ENCODE data around the gene CD302. TPM values are rescaled to one million over a fixed set of nuclear protein-coding genes. Genes with fewer than 3 reads are reported as not detected.
A peak's percentile ranks its signal among the peaks of the same experiment; 100 is the strongest.
"Not testable (repeated sequence)": the region's sequence is repeated elsewhere in the genome, so short reads cannot be mapped to it uniquely, and the experiment has no call there.

The CD302 gene
- polyA plus RNA-seq, 1 donor from 2014 or later, result 0.11 TPM

- Mint-ChIP-seq H3K36me3 (peaks cover 10% of the 10 kb centered on the region), H3K27ac (no peak overlapping the region), H3K9me3 (no peaks in the 10 kb centered on the region), H3K27me3 (no peaks in the 10 kb centered on the region), H3K4me1 (peaks cover 0 to 10% (median 0%) of the 10 kb centered on the region in 3 donors), H3K4me3 (no peak overlapping the region)
Measured at GRCh38 chr2:159748089-159748488, 49.9 kb downstream of the CD302 start.

- H3K36me3 Mint-ChIP-seq, result peaks cover 10% of the 10 kb centered on the region
- not testable (repeated sequence) for H3K4me3 Mint-ChIP-seq, H3K4me1 Mint-ChIP-seq, H3K9me3 Mint-ChIP-seq, H3K27me3 Mint-ChIP-seq, H3K27ac Mint-ChIP-seq
Measured at GRCh38 chr2:159745237-159745636, 52.8 kb downstream of the CD302 start.

GRCh38 chr2:159744363-159744762 is 53.6 kb downstream of the CD302 start:
- Mint-ChIP-seq H3K27me3 (no peaks in the 10 kb centered on the region), H3K36me3 (peaks cover 10% of the 10 kb centered on the region), H3K4me1 (peaks cover under 1 to 11% (median 6%) of the 10 kb centered on the region in 3 donors), H3K9me3 (no peaks in the 10 kb centered on the region), H3K27ac (no peak overlapping the region), H3K4me3 (no peak overlapping the region)

- Mint-ChIP-seq H3K36me3 (peaks cover 9% of the 10 kb centered on the region), H3K9me3 (no peaks in the 10 kb centered on the region), H3K4me1 (peaks cover 2 to 15% (median 6%) of the 10 kb centered on the region in 3 donors), H3K27ac (peak overlapping the region in 1 of 3 donors; percentile 24), H3K27me3 (no peaks in the 10 kb centered on the region), H3K4me3 (no peak overlapping the region)
Measured at GRCh38 chr2:159742846-159743245, 55.2 kb downstream of the CD302 start.

GRCh38 chr2:159738509-159739390 is 59.3 kb downstream of the CD302 start:
- peak overlapping the region in 1 of 3 donors; percentile 83 for H3K27ac Mint-ChIP-seq
- peaks cover 6 to 15% (median 10%) of the 10 kb centered on the region in 3 donors for H3K4me1 Mint-ChIP-seq
- peaks cover 15% of the 10 kb centered on the region for H3K36me3 Mint-ChIP-seq
- no peak overlapping the region for H3K4me3 Mint-ChIP-seq
- H3K27me3 Mint-ChIP-seq, result no peaks in the 10 kb centered on the region
- peaks cover 0 to 1% (median 0%) of the 10 kb centered on the region in 3 donors for H3K9me3 Mint-ChIP-seq

- peaks cover 0 to 1% (median 0%) of the 10 kb centered on the region in 3 donors for H3K9me3 Mint-ChIP-seq
- peak overlapping the region in 2 of 3 donors; percentile 31 to 83 for H3K27ac Mint-ChIP-seq
- peaks cover 13% of the 10 kb centered on the region for H3K36me3 Mint-ChIP-seq
- H3K27me3 Mint-ChIP-seq, result no peaks in the 10 kb centered on the region
- no peak overlapping the region for H3K4me3 Mint-ChIP-seq
- H3K4me1 Mint-ChIP-seq, result peaks cover 6 to 12% (median 12%) of the 10 kb centered on the region in 3 donors
Measured at GRCh38 chr2:159737917-159738296, 60.1 kb downstream of the CD302 start.

GRCh38 chr2:159737292-159737916 is 60.6 kb downstream of the CD302 start:
- peaks cover 0 to 1% (median 0%) of the 10 kb centered on the region in 3 donors for H3K9me3 Mint-ChIP-seq
- peaks cover 13% of the 10 kb centered on the region for H3K36me3 Mint-ChIP-seq
- peaks cover 6 to 12% (median 11%) of the 10 kb centered on the region in 3 donors for H3K4me1 Mint-ChIP-seq
- peak overlapping the region in 1 of 3 donors; percentile 83 for H3K27ac Mint-ChIP-seq
- no peaks in the 10 kb centered on the region for H3K27me3 Mint-ChIP-seq
- H3K4me3 Mint-ChIP-seq, result no peak overlapping the region

GRCh38 chr2:159736048-159736447 is 62.0 kb downstream of the CD302 start:
- Mint-ChIP-seq H3K9me3 (peaks cover 0 to 1% (median 0%) of the 10 kb centered on the region in 3 donors), H3K36me3 (peaks cover 13% of the 10 kb centered on the region), H3K27ac (peak overlapping the region in 1 of 3 donors; percentile 55), H3K4me3 (no peak overlapping the region), H3K27me3 (no peaks in the 10 kb centered on the region), H3K4me1 (peaks cover 4 to 12% (median 11%) of the 10 kb centered on the region in 3 donors)

- Mint-ChIP-seq H3K4me1 (peaks cover 4 to 12% (median 11%) of the 10 kb centered on the region in 3 donors), H3K9me3 (peaks cover 0 to 1% (median 0%) of the 10 kb centered on the region in 3 donors), H3K36me3 (peaks cover 13% of the 10 kb centered on the region), H3K27me3 (no peaks in the 10 kb centered on the region), H3K27ac (peak overlapping the region in 1 of 3 donors; percentile 55), H3K4me3 (no peak overlapping the region)
Measured at GRCh38 chr2:159735648-159736047, 62.4 kb downstream of the CD302 start.

- H3K4me1 Mint-ChIP-seq, result peaks cover 12 to 31% (median 31%) of the 10 kb centered on the region in 3 donors
- no peaks in the 10 kb centered on the region for H3K27me3 Mint-ChIP-seq
- peaks cover 10% of the 10 kb centered on the region for H3K36me3 Mint-ChIP-seq
- H3K9me3 Mint-ChIP-seq, result peaks cover 0 to 6% (median 0%) of the 10 kb centered on the region in 3 donors
- no peak overlapping the region for H3K4me3 Mint-ChIP-seq
- H3K27ac Mint-ChIP-seq, result peak overlapping the region in 1 of 3 donors; percentile 83
Measured at GRCh38 chr2:159728629-159729028, 69.4 kb downstream of the CD302 start.

- H3K4me1 Mint-ChIP-seq, result peaks cover 38 to 57% (median 51%) of the 10 kb centered on the region in 3 donors
- H3K9me3 Mint-ChIP-seq, result peaks cover 0 to 6% (median 0%) of the 10 kb centered on the region in 3 donors
- peaks cover 10% of the 10 kb centered on the region for H3K36me3 Mint-ChIP-seq
- H3K4me3 Mint-ChIP-seq, result peak overlapping the region in 1 of 4 donors; percentile 39
- no peak overlapping the region for H3K27ac Mint-ChIP-seq
- no peaks in the 10 kb centered on the region for H3K27me3 Mint-ChIP-seq
Measured at GRCh38 chr2:159725713-159726112, 72.3 kb downstream of the CD302 start.

- H3K27ac Mint-ChIP-seq, H3K9me3 Mint-ChIP-seq: not testable (repeated sequence)
- H3K4me3 Mint-ChIP-seq, result peak overlapping the region in 2 of 4 donors; percentile 30 to 47
Measured at GRCh38 chr2:159724795-159725572, 73.0 kb downstream of the CD302 start.

GRCh38 chr2:159722580-159722979 is 75.4 kb downstream of the CD302 start:
- peak overlapping the region in 1 of 3 donors; percentile 27 for H3K27ac Mint-ChIP-seq
- peaks cover 43 to 72% (median 57%) of the 10 kb centered on the region in 3 donors for H3K4me1 Mint-ChIP-seq
- no peaks in the 10 kb centered on the region for H3K27me3 Mint-ChIP-seq
- peaks cover 12% of the 10 kb centered on the region for H3K36me3 Mint-ChIP-seq
- peak overlapping the region in 1 of 4 donors; percentile 52 for H3K4me3 Mint-ChIP-seq
- H3K9me3 Mint-ChIP-seq, result peaks cover 0 to 6% (median 0%) of the 10 kb centered on the region in 3 donors

More at GRCh38 chr2:159724795-159725572, 73.0 kb downstream of the CD302 start:
- peaks cover 13% of the 10 kb centered on the region for H3K36me3 Mint-ChIP-seq
- H3K4me1 Mint-ChIP-seq, result peaks cover 41 to 58% (median 56%) of the 10 kb centered on the region in 3 donors
- not testable (repeated sequence) for H3K27me3 Mint-ChIP-seq

- peaks cover 58 to 76% (median 61%) of the 10 kb centered on the region in 3 donors for H3K4me1 Mint-ChIP-seq
- peaks cover 0 to 6% (median 0%) of the 10 kb centered on the region in 3 donors for H3K9me3 Mint-ChIP-seq
- no peaks in the 10 kb centered on the region for H3K27me3 Mint-ChIP-seq
- peak overlapping the region in 1 of 4 donors; percentile 21 for H3K4me3 Mint-ChIP-seq
- peaks cover 10% of the 10 kb centered on the region for H3K36me3 Mint-ChIP-seq
- H3K27ac Mint-ChIP-seq, result peak overlapping the region in 1 of 3 donors; percentile 75
Measured at GRCh38 chr2:159720676-159721075, 77.3 kb downstream of the CD302 start.
